Spleen (tissue), 11 donors: Measurements from ENCODE around the gene ZNF782. TPM values are rescaled to one million over a fixed set of nuclear protein-coding genes. Genes with fewer than 3 reads are reported as not detected.

Experiments used
- DNase-seq: peaks from one replicate; pipeline ENCODE4 v3.0.0-alpha.2; 2020
- H3K27ac ChIP-seq, 8 donors: fragments of 200-600 bp; sonication (generic) in 7 of 8; 1 replicate in 4 of 8; 2 replicates in 4 of 8; pipeline versions ENCODE4 v1.5.0 to v1.8.0; 2016 to 2021; ENCODE audit warnings: inconsistent platforms in 4 of 8, mild to moderate bottlenecking in 4 of 8, moderate library complexity in 1 of 8
- H3K27me3 ChIP-seq, 7 donors: fragments of 200-600 bp; sonication (generic) in 6 of 7; replicated peaks in 1 of 7; 1 replicate in 4 of 7; 2 replicates in 3 of 7; pipeline versions ENCODE4 v1.5.0 to v1.8.0; 2016 to 2021; ENCODE audit warnings: inconsistent platforms in 3 of 7, mild to moderate bottlenecking in 1 of 7
- H3K36me3 ChIP-seq, 6 donors: fragments of 200-600 bp; sonication (generic) in 5 of 6; 1 replicate in 4 of 6; 2 replicates in 2 of 6; pipeline versions ENCODE4 v1.5.0 to v1.8.0; 2016 to 2021; ENCODE audit warnings: inconsistent platforms in 2 of 6
- H3K4me1 ChIP-seq, 6 donors: fragments of 200-600 bp; sonication (generic) in 5 of 6; 1 replicate in 3 of 6; 2 replicates in 3 of 6; pipeline versions ENCODE4 v1.5.0 to v1.8.0; 2016 to 2021; ENCODE audit warnings: inconsistent platforms in 3 of 6
- H3K4me3 ChIP-seq, 8 donors: fragments of 200-600 bp; sonication (generic) in 7 of 8; 1 replicate in 4 of 8; 2 replicates in 4 of 8; pipeline versions ENCODE4 v1.5.0 to v1.8.0; 2016 to 2021; ENCODE audit warnings: inconsistent platforms in 4 of 8, mild to moderate bottlenecking in 4 of 8, moderate library complexity in 2 of 8
- H3K9me3 ChIP-seq, 8 donors: fragments of 200-600 bp; sonication (generic) in 7 of 8; 1 replicate in 4 of 8; 2 replicates in 4 of 8; pipeline versions ENCODE4 v1.5.0 to v1.8.0; 2016 to 2021; ENCODE audit warnings: inconsistent platforms in 4 of 8
- POLR2A ChIP-seq, 3 donors: fragments of 450-650 bp; IDR thresholded peaks; one replicate each; pipeline ENCODE4 v1.5.1; 2017; ENCODE audit warnings: antibody characterized with exemption in 3 of 3, mild to moderate bottlenecking in 1 of 3
- POLR2AphosphoS5 ChIP-seq, 3 donors: sonication (generic); formaldehyde crosslinking; IDR thresholded peaks; one replicate each; pipeline ENCODE4 v1.5.1; 2017; ENCODE audit warnings: antibody characterized with exemption in 3 of 3
- WGBS, 5 donors: extraction: QIAGEN DNeasy Blood & Tissue Kit in 3 of 5; methylation state at CpG; one replicate each; pipeline versions ENCODE4 v1.1.5 to v1.1.7; 2013 to 2018; 5-methylcytosine and 5-hydroxymethylcytosine counted together
- intact Hi-C: fragments of 100-400 bp; cut with DNase I; formaldehyde crosslinking; loops from one replicate; pipeline ENCODE4 v1.15.0; 2023; ENCODE audit warnings: low total_unique reads
- polyA plus RNA-seq, 3 donors: library from polyadenylated mRNA; stranded (reverse); fragments of 200-250 nt; gene quantifications; one replicate each; pipeline ENCODE4 v1.2.1, GENCODE V29; 2013
- total RNA-seq, 7 donors: library from RNA; depleted of rRNA in 3 of 7; stranded (reverse); fragments of >200 nt in 3 of 7; fragmentation: NEBNext Ultra II Directional in 4 of 7; extraction: Animal tissue kit (Norgen Biotek cat#: 25700) in 4 of 7; gene quantifications; one replicate each; pipeline versions ENCODE4 v1.1.0 to v1.2.1, GENCODE V29; 2016 to 2021
- TF ChIP-seq, protein P1 (sequence below), 11 experiments: fragments of 200-600 bp in 7 of 11; fragments of 450-650 bp in 4 of 11; sonication (generic) in 4 of 11; IDR thresholded peaks in 8 of 11; conservative IDR thresholded peaks in 3 of 11; 1 replicate in 7 of 11; 2 replicates in 4 of 11; pipeline versions ENCODE4 v1.4.0 to v1.8.0; 2016 to 2021; ENCODE audit warnings: antibody characterized with exemption in 11 of 11, inconsistent platforms in 4 of 11, mild to moderate bottlenecking in 1 of 11
- donor health status: healthy with polysubstance abuse.
- donor health status: DM: no; HTN: no; CAD: no; lungs with moderate emphysema.
- donor health status: DM: no; HTN: no; CAD: no.
- donor health status: Bipolar disorder and iron deficiency.
- donor health status: healthy.
- donor health status: DM: no; HTN: no; CAD: no.
- donor health status: DM: yes; HTN: yes; CAD: no.

The ZNF782 gene
- total and polyA plus RNA-seq, 10 donors: 1.7 to 18.0 (median 6.9) TPM

DNA sequence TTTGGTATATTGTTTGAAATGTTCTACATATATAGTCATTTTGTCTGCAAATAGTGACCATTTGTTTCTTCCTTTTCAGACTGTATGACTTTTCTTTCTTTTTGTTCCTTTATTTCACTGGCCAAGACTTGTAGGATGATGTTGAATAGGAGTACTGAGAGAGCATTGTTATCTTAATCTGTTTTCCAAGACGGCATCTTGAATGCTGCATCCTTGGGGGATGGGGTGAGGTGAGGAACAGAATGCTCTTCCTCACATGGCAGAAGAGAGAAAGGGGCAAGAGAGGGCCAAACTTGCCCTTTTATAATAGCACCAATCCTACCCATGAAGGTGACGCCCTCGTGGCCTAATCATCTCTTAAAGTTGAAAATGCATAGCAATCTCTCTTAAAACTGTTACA lies 72.8 kb downstream of the ZNF782 start:
- 81 to 94% (median 89%) methylated on average over 3 of the region's 3 CpGs for WGBS, 5 donors
- TF ChIP-seq, protein P1, sequence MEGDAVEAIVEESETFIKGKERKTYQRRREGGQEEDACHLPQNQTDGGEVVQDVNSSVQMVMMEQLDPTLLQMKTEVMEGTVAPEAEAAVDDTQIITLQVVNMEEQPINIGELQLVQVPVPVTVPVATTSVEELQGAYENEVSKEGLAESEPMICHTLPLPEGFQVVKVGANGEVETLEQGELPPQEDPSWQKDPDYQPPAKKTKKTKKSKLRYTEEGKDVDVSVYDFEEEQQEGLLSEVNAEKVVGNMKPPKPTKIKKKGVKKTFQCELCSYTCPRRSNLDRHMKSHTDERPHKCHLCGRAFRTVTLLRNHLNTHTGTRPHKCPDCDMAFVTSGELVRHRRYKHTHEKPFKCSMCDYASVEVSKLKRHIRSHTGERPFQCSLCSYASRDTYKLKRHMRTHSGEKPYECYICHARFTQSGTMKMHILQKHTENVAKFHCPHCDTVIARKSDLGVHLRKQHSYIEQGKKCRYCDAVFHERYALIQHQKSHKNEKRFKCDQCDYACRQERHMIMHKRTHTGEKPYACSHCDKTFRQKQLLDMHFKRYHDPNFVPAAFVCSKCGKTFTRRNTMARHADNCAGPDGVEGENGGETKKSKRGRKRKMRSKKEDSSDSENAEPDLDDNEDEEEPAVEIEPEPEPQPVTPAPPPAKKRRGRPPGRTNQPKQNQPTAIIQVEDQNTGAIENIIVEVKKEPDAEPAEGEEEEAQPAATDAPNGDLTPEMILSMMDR (IDR thresholded peaks at IDR 0.05 in 8 of 11, conservative IDR thresholded peaks at IDR 0.05 in 3 of 11): no peak
- no peak for TF ChIP-seq POLR2A (IDR thresholded peaks at IDR 0.05)
- TF ChIP-seq POLR2AphosphoS5 (IDR thresholded peaks at IDR 0.05): no peak
- no peak for DNase-seq
- H3K27ac ChIP-seq: no peak overlapping the region
- no peaks in the 10 kb centered on the region for H3K27me3 ChIP-seq
- H3K4me1 ChIP-seq: peaks cover 10 to 27% (median 19%) of the 10 kb centered on the region in 6 donors
- H3K4me3 ChIP-seq: no peak overlapping the region
- H3K9me3 ChIP-seq: peaks cover 0 to 44% (median 40%) of the 10 kb centered on the region in 8 donors
- H3K36me3 ChIP-seq: peaks cover 0 to 9% (median 0%) of the 10 kb centered on the region in 6 donors
- intact Hi-C loops: no loop called here

DNA sequence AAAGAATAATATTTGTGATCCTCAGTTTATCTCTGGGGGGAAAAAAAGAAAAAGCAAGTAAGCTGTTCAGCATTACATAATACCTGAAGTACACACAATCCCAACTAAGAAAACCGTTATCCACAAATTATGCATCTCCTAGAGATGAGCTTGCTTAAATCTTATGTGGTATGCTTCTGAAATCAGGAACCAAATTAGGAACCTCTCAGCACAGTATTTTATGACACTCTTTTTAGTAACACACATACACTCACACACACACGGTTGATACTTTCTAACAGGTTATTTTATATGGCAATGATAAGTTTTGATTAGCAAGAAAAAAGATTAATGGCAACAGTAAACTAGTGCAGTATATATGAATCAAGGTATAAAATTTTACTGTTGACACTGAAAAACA lies 75.2 kb downstream of the ZNF782 start:
- H3K4me3 ChIP-seq: peak overlapping the region in 3 of 8 donors; percentile 81 to 92 (median 85)
- no peak for DNase-seq
- WGBS, 5 donors: 38 to 59% (median 41%) methylated on average over 2 of the region's 2 CpGs

DNA sequence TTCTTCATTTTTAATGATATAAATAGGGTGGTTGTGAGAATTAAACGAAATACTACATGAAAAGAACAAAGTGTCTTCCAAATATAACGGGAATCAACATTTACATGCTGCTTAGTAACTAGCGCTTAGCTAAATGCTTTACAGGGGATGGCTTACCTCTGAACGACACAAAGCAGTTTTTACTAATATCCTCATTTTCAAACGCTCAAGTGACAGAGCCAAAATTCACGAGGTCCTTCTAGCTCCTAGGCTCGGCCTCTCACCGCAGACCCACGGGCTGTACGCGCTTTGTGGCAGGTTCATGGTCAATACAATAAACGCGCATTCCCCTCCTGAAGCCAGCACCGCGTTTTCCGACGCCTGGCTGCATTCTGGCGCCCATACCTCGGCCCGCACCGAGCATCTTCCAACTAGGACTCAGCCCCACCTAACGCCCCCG lies 76.9 kb downstream of the ZNF782 start:
- peaks cover 0 to 40% (median 36%) of the 10 kb centered on the region in 6 donors for H3K36me3 ChIP-seq
- DNase-seq: no peak

More for the DNA sequence above, 75.2 kb downstream of the ZNF782 start:
- peaks cover 0 to 20% (median 15%) of the 10 kb centered on the region in 8 donors for H3K9me3 ChIP-seq
- peaks cover 10 to 36% (median 22%) of the 10 kb centered on the region in 6 donors for H3K4me1 ChIP-seq
- no peak overlapping the region for H3K27ac ChIP-seq
- H3K27me3 ChIP-seq: no peaks in the 10 kb centered on the region
- peaks cover 0 to 24% (median 19%) of the 10 kb centered on the region in 6 donors for H3K36me3 ChIP-seq
- intact Hi-C loops: loop anchor here (10.0 kb wide), 1 partner anchor 66 kb away; no protein-coding TSS in a partner anchor
- TF ChIP-seq, protein P1 (IDR thresholded peaks at IDR 0.05 in 8 of 11, conservative IDR thresholded peaks at IDR 0.05 in 3 of 11): no peak
- no peak for TF ChIP-seq POLR2AphosphoS5 (IDR thresholded peaks at IDR 0.05)

DNA sequence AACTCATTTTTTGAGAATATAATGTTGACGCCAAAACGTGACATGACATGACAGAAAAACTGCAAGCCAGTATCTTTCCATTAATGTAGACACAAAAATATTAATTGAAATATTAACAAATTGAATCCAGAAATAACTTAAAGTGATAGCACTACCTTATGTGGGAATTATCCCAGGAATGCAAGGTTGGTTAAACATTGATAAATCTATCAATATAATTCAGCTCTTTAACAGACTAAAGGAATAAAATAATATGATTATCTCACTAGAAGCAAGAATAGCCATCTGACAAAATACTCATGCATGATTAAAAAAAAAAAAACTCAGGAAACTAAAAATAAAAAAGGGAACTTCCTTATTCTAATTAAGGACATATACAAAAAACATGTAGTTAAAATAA lies 83.2 kb downstream of the ZNF782 start:
- intact Hi-C loops: loop anchor here (10.0 kb wide), 1 partner anchor 74 kb away; no protein-coding TSS in a partner anchor
- Histone ChIP-seq H3K4me3 (no peak overlapping the region), H3K4me1 (peaks cover 0 to 5% (median under 1%) of the 10 kb centered on the region in 6 donors), H3K27ac (no peak overlapping the region), H3K27me3 (no peaks in the 10 kb centered on the region), H3K9me3 (peaks cover 26 to 78% (median 72%) of the 10 kb centered on the region in 8 donors), H3K36me3 (peaks cover 24 to 100% (median 96%) of the 10 kb centered on the region in 6 donors)
- no peak for DNase-seq
- 76 to 99% (median 98%) methylated on average over 2 of the region's 2 CpGs for WGBS, 5 donors
- TF ChIP-seq, protein P1 (IDR thresholded peaks at IDR 0.05 in 8 of 11, conservative IDR thresholded peaks at IDR 0.05 in 3 of 11): no peak
- TF ChIP-seq POLR2A (IDR thresholded peaks at IDR 0.05): no peak
- no peak for TF ChIP-seq POLR2AphosphoS5 (IDR thresholded peaks at IDR 0.05)

More for the DNA sequence above, 76.9 kb downstream of the ZNF782 start:
- Histone ChIP-seq H3K4me3 (peak overlapping the region; percentile 77 to 92 (median 80)), H3K4me1 (peaks cover 10 to 36% (median 22%) of the 10 kb centered on the region in 6 donors), H3K27ac (peak overlapping the region; percentile 69 to 89 (median 83)), H3K27me3 (no peaks in the 10 kb centered on the region), H3K9me3 (peaks cover 0 to 17% (median 9%) of the 10 kb centered on the region in 8 donors)
- TF ChIP-seq POLR2A (IDR thresholded peaks at IDR 0.05): no peak
- TF ChIP-seq, protein P1 (IDR thresholded peaks at IDR 0.05 in 8 of 11, conservative IDR thresholded peaks at IDR 0.05 in 3 of 11): no peak
- TF ChIP-seq POLR2AphosphoS5 (IDR thresholded peaks at IDR 0.05): no peak
- intact Hi-C loops: loop anchor here (10.0 kb wide), 1 partner anchor 67 kb away; no protein-coding TSS in a partner anchor
- WGBS, 5 donors: 6 to 7% (median 6%) methylated on average over 17 to 23 of the region's 23 CpGs
